HS-5 (cell line): Measurements from ENCODE around the gene SCUBE1.

Source experiments
- DNase-seq: peaks from one replicate; pipeline ENCODE4 v3.0.0-alpha.2; 2012; ENCODE audit warnings: low read depth

Gene SCUBE1

DNA sequence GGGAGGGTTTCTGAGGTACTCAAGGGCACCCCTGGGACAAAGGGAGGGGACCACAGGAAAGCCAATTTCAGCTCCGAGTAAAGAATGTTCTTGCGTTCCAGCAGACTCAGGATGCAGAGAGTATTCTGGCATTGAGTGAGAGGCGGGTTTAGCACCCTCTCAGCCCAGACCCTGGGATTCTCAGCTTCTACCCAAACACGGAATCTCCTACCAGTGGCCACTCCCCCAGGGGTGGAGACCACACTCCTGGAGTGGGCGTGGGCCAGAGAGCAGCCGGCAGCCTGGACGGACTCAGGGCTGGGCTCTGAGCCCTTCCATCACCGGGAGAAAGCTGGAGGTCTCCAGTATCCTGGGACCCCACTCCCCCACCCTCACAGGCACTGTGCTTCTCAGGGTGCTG lies 130.1 kb downstream of the SCUBE1 start:
- DNase-seq: no peak

DNA sequence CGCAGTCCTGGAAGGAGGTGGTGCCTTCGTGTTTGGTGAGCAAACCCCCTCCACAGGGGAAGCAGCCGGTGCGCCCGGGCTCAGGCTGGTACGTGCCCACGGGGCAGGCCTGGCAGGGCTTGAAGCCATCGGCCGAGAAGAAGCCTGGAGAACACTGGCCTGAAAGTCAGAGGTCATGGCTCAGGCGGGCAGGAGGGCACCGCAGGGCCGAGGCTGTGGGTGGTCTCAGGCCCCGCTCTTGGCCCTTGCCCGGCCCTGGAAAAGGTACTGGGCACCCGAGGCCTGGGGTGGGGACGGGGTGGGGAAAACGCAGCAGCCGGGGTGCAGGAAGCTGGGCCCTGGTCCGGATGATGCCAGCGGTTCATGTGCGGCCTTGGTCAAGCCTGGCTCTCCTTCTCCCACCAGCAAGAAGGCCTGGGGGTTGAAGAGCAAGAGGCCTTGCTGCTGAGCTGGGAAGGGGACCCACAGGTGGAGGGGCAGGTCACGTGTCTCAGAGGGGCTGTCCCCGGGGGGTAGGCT lies 130.7 kb downstream of the SCUBE1 start:
- DNase-seq: no peak

DNA sequence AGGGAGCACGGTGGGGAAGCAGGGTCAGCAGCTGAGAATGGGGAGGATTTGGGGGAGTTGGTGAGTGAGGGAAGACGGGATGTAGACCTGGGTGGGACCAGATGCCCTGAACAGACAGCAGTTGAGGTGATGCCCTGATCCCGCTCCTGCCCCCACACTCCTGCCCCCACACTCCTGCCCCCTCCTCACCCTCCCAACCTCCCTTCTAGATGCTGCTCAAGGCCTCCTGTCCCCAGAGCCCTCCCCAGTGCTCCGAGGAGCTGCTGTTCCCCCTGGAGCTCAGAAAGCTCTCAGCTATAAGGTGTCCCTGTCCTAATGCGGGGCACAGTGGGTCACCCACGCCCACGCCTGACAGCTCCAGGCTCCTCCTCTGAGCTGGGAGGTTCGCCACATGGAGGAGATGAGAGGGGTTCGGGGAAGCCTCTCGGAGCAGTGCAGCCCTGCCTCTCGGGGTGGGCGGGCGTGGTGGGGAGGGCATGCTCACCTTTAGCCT lies 131.2 kb downstream of the SCUBE1 start:
- DNase-seq: no peak

- no peak for DNase-seq
Measured at GRCh38 chr22:43210631-43211515, 132.3 kb downstream of the SCUBE1 start.

- no peak for DNase-seq
Measured at GRCh38 chr22:43209971-43210370, 133.2 kb downstream of the SCUBE1 start.

DNA sequence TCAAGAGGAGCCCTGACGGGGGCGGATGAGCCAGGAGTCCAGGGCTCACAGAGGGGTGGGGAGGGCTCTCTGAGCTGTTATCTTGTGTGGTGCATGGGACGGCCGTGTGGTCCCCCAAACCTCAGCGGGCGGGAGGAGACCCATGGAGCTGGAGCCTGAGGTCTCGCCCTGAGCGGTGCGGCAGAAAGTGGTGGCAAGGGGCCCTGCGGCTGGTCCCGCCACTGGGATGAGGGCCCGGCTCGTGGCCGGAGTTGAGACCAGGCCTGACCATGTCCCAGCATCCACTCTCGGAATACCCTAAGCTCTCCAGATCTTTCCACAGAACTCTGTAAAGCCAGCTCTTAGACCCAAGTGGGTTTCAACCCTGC lies 133.7 kb downstream of the SCUBE1 start:
- no peak for DNase-seq

- DNase-seq: no peak
Measured at GRCh38 chr22:43208703-43209522, 134.3 kb downstream of the SCUBE1 start.

DNA sequence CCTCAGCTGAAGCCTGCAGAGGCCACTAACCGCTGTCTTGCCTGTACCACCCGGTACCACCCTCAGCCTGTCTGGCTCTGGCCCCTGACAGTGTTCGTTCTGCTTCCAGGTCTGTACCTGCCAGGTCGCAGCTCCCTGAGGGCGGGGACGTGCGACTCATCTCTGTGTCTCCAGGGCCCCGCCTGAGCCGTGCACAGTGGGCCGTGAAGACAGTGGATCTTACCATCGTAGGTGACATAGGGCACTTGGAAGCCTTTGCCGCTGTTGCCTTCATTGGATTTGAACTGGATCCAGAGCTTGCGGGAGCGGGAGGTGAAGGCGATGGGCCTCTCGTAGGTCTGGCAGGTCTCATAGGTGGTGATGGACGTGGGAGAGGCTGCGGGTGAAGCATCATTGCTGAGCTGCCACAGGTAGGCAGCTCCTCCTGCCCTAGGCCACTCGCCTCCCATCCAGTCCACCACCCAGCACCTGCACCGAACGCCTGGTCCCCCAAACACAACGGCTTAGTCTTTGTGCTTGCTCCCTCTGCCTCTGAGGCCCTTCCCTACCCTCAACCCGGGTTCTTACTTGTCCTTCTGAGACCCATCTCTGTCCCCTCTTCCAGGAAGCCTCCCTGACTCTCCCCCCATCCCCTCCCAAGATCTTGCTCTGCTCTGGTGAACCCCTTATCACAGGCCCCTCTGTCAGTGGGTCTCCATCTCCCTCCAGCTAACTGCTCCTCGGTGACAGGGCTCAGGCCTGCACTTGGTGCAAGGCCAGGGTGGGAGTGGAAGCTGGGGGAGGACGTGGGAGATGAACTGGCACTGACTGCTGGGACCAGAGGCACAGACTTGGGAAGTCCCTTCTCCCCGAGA lies 135.1 kb downstream of the SCUBE1 start:
- no peak for DNase-seq

GRCh38 chr22:43207386-43207785 lies 135.8 kb downstream of the SCUBE1 start:
- DNase-seq: no peak

DNA sequence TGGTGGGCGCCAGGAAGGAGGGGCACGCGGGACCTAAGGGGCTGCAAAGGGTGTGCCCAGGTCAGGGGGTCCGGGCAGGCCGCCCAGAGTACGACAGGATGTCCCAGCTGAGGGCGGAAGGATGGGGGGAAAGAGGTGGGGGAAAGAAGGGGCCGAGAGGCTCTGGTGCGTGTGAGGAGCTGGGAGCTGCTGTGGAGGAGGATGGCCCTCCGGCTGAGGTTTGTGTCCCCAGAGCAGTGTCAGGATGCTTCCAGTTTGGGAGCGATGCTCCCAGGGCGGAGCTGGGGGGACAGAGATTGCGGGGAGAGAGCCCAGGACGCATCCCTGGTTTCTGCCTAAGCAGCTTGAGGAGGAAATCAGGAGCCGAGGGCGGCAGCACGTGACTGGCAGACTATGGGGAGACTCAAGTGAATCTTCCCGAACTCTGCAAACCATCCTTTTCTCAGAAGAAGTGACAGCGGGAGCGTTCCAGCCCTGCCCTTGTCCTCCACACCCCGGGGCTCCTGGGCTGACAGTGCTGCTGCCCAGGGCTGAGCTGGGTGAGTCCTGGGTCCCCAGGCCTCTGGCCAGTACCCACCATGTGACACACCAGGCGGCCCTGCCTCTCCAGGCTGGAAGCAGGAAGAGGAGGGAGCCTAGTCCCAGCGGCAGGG lies 136.5 kb downstream of the SCUBE1 start:
- no peak for DNase-seq

GRCh38 chr22:43205748-43206508 lies 137.2 kb downstream of the SCUBE1 start:
- no peak for DNase-seq

GRCh38 chr22:43205261-43205691 lies 137.9 kb downstream of the SCUBE1 start:
- DNase-seq: no peak

GRCh38 chr22:43203471-43203981 lies 139.6 kb downstream of the SCUBE1 start:
- no peak for DNase-seq

DNA sequence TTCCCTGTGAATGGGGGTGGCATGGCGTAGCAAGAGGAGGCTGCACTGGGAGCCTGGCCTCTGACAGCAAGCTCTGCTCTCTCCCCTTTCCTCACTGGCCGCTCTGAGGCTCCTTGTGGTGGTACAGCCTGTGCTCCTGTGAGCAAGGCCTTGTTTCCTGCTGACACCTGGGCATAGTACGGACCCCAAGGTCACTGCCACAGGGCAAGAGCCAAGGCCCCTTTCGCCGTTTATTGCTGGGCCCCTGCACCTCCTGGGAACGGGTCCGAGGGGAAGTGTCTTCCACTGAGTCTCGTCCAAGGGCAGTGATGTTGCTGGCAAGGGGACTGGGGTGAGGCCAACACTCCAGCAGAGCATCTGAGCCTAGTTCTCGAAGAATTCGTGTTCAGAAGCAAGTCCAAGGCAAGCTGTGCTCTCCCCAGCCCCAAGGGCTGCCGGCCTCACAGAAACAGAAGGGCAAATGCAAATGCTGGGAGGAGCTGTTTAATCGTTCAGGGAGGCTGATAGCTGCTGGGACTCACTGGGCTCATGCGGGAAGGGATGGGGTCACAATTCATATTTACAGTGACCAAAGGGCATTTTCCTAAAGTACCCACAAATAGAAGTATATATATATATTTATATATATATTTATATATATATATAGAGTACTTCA lies 140.3 kb downstream of the SCUBE1 start:
- DNase-seq: no peak

DNA sequence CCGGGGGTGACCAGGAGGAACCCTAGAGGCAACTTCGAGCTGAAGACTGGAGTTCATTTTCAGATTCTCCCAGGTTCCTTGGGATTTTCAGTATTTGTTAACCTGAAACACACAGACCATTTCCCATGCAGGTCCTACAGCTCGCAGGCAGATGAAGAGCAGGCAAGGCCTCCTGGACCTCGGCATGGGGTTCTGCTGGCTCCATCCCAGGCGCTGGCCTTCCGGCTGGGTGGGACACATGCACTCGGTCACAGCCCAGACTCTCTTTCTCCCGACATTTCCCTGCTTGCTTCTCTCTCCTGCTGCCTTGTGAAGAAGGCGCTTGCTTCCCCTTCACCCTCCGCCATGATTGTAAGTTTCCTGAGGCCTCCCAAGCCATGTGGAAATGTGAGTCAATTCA lies 140.8 kb downstream of the SCUBE1 start:
- no peak for DNase-seq

GRCh38 chr22:43201486-43202219 lies 141.5 kb downstream of the SCUBE1 start:
- DNase-seq: no peak

DNA sequence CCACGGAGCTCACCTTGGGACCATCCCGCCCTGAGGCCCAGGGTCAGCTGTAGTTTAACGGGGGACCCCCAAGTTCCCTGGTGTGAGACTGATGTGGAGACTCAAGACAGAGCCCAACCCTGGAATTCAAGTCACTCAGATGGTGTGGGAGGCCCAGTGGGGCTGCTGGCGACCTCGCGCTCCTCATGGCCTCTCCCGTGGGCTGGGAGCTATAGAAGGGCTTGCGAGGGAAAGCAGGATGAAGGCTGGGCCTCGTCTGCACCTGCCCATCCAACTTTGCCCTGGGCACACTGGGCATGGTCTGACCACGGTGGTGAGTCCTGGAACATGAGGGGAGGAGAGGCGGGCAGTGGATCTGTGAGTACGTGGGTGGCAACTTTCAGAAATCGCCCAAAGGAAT lies 142.6 kb downstream of the SCUBE1 start:
- DNase-seq: no peak

DNA sequence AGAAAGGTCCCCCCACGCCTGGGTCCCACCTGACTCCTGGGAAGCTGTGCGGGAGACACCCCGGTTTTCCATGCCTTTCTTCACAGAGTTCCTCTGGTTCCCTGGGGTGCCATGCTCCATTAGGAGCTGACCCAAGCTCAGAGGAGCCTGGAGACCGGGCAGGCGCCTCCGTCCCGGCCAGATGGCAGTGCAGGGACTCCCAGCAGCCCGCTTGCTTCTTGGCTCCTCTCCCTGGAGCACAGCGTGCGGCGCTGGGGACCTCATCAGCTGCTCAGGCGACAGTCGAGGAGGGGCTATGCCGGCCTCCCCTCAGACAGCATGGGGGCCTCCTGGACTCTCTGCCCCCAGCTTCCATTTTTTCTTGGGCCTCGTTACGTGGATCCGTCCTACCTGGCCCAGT lies 143.1 kb downstream of the SCUBE1 start:
- no peak for DNase-seq

GRCh38 chr22:43199541-43199940 lies 143.6 kb downstream of the SCUBE1 start:
- DNase-seq: no peak
